GM10847 (cell line): Measurements from ENCODE around the gene TUFT1.

Experiments
- POLR2A ChIP-seq: IDR thresholded peaks from 2 replicates; pipeline ENCODE4 v1.6.1; 2011; ENCODE audit not compliant: insufficient read length; ENCODE audit errors: extremely low read depth

Gene TUFT1

DNA sequence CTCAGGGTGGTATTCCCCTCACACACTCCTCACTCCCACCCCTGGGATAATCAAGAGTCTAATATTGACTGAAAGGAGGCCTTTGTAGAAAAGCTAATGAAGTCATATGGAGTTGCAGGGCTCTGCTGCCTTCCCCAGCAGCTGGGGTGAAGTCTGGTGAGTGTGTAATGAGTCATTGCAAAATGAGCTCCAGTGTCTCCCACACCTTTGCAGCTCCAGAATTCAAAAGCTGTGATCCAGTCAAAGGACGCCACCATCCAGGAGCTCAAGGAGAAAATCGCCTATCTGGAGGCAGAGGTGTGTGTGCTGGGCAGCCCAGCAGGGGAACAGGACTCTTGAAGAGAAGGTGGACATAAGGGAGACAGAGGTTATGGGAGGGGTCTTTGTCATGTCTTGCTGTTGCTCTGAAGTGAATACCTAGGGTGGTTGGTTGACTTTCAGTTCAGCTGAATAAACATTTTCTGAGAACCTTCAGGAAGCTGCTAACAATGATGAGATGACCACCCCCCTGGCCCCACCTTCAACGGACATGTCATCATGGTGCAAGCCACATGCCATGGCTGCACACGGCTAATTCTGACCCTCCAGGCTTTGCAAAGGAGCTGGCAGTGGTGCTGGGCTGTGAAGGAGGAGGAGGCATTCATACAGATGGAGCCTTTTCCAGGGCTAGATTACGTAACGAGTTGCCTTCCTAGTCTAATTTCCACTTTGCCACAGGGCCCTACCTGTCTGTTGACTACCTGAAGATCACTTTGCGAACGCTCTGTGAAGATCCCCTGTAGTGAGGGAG is 39.5 kb downstream of the TUFT1 start:
- TF ChIP-seq POLR2A = no peak

DNA sequence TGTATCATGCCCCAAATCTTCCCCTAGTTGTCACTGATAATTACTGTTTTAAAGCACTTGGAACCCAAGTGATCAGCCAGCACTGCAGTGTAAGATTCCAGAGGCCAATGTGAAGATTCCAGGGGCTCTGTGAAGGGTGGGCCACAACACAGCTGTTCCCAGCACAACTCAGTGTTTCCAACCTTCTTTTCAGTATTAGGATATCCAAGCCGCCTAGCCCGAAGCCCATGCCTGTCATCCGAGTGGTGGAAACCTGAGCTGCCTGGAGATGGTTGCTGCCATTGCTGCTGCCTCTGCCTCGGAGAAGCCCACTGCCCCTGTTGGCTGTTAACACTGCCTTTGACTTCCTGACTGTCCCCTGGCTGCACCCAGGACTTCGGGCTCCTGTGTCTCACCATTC is 41.3 kb downstream of the TUFT1 start:
- no peak for TF ChIP-seq POLR2A

DNA sequence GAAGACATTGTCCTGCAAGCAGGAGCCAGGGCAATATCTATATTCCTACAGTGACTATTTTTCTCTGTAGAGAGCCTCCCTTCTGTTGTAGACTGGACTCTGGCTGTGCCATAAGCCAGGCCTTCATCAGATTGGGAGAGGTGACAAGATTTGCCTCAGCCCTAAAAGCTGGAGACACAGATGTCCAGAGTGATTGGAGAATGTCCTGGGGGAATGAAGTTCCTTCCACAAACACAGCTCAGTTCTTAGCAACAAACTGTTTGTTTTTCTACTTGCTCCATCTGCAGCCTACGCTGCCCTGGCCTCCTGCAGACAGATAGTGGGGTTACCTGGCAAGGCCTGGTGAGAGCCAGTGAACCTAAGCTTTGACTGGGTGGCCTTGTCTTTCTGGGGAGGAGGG is 41.8 kb downstream of the TUFT1 start:
- no peak for TF ChIP-seq POLR2A

DNA sequence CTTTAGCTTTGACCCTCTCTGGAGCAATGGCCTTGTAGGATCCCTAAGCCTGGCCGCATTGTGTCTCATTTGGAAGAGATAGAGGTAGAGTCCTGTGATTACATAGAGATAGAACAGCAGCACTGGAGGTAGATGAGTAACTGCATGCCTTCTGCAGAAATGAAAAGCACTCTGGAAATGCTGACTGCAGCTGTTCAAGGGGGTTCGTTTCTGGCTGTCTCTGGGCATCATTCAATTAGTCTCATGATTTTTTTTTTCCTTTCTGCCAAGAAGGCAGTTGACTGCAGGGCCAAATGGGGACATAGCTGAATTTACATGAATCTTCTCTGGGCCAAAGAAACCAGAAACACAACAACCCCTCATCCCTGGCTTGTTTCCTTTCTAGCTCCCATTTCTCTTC is 43.7 kb downstream of the TUFT1 start:
- no peak for TF ChIP-seq POLR2A

DNA sequence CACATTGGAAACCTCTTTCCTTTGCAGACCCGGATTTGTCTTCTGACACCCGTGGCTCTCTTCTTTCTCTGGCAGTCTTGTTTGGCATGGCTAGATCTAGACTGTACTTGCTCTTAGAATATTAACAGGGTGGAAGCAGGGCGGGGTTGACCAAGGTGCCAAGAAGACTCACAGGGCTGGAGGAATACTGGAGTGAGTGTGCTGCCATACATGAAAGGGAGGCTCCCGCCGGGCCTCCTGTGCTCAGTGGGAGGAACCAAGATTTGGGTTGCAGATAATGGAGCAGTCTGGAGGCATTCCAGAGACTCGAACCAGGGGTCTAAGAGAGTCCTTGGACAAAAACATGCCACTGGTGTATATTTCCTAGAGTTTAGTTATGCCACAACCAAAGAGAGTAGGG is 44.2 kb downstream of the TUFT1 start:
- no peak for TF ChIP-seq POLR2A

DNA sequence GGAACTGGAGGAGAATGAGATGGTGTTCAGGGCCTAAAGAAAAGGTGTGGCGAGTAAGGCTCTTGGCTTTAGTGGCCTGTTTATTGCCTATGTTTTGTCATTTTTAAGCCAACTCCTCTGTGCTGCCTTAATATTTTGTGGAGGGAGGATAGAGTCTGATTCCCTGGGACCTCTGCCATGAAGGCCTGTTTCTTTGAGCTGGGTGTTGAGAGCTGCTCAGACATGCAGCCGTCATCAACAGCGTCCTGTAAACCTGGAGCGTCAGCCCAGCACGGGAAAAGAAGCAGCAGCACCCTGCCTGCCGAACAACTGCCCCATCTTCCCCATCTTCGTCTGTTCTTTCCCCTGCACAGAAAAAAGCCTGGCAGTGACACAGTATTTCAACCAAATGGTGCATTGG is 44.7 kb downstream of the TUFT1 start:
- TF ChIP-seq POLR2A = no peak

DNA sequence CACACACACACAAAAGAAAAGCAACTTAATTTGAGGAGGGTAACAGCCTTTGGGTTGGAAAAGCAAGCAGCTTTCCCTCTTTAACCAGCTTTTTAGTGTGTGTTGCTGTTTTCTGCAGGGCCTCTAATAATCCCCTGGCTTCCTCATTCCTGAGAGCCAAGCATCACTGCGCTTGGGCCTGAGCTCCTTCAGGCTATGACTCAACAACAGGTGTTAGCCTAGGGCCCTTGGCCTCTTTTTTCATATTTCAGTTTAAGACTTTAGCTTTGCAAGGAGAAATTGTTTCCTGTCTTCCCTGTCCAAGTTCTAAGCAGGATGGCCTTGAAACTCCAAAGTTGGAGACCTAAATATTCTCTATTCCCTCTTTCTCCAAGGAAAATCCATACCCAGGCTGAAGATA is 45.5 kb downstream of the TUFT1 start:
- TF ChIP-seq POLR2A = no peak

DNA sequence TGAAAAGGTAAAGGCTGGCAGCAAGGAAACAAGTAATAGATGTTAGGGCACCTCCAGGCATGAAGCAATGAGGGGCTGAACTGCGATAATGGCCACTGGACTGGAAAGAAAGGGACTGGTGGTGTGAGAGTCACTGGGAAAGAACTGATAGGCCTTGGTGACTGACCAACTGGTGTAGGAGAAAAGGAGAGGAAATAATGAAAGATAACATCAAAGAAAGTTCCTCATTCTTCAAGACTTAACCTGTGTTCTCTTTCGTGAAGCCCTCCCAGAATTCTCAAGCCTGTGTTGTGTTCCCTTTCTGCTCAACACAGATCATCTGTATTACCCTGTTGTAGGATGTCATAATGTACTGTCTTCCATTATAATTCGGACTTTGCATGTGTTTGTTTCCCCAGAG is 50.9 kb downstream of the TUFT1 start:
- no peak for TF ChIP-seq POLR2A

DNA sequence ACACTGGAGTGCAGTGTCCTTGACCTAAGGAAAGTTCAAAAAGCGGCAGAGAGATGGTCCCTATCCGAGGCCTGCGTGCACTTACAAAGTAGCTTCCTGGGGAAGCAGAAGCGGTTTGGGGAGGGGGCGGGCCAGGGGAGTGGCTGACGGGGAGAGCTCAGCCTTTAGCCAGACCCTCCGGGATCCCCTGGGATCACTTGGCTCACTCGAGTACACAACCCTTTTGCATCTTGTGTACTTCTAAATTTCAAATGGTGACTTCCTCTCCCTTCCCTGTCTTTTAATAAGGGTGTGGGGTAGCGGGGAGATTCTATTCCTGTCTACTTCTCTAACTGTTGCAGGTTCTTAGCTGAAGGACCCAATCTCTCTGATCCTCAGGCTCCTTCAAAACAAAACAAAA is 53.6 kb downstream of the TUFT1 start:
- no peak for TF ChIP-seq POLR2A

DNA sequence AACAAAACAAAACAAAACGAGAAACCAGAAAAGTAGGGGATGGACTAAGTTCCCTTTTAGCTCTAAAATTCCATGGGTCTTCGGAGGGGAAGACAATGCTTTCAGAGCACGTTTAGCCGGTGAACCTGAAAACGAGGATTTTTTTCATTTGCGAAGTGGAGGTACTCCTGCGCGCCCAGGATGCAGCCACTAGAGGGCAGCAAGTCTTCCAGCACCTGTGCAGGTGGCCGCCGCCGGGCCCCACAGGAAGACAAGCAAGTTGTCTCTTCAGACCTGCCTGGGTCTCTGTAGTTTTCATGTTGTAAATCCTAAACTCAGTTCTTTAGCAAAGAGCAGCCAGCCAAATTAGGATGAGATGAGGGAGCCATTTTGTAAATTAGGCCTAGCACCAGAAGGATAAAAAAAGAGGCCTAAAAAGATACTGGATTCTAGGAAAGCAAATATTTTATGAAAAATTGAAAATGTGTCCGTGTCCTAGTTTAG is 54.1 kb downstream of the TUFT1 start:
- TF ChIP-seq POLR2A = no peak

DNA sequence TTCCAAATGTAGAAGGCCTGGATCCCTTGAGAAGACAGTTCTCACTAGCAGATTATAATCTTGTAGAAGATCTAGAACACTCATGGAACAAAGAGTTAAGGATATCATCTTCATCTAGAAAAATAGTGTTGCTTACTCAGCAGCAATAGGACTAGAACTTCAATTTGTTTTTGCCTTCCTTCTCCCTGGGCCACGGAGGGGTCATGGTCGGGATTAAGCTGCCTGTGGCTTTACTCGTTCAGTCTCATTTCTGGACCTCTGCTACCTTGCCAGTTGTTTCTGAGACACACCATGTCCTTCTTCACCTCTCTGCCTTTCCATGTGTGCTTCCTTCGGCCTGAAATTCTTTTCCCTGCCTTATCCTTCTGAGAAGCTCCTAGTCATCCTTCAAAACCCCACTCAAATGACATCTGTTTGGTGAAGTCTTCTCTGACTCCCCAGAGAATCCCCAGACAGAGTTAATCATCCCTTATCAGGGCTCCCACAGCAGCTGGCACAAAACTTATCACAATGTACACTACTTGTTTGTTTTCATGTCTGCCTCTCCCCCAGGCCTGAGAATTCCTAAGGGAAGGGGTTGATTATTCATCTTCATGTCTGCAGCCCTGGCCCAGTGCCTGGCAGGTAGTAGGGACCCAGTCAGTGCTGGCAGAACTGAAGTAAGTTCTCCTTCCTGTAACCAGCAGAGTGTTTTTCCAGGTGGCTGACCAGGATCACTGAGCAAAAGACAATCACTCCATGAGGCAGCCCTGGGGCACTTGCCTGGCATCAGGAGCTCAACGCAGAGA is 56.3 kb downstream of the TUFT1 start:
- no peak for TF ChIP-seq POLR2A

DNA sequence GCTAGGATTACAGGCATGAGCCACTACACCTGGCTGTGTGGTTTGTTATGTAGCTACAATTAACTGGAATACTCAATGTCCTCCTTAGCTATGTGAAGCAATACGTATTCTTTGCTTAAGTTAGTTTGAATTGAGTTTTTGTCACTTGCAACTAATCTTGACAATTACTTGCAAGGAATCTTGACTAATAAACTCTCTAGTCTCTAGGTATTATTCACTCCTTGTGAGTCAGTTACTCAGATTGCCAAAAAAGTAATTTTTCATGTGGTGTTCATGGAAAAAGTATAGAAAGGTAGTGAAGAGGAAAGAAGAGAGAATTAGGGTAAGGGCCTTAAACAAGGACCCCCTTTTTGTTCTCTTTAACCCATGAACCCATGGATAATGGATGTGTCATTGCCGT is 64.2 kb downstream of the TUFT1 start:
- TF ChIP-seq POLR2A = no peak

DNA sequence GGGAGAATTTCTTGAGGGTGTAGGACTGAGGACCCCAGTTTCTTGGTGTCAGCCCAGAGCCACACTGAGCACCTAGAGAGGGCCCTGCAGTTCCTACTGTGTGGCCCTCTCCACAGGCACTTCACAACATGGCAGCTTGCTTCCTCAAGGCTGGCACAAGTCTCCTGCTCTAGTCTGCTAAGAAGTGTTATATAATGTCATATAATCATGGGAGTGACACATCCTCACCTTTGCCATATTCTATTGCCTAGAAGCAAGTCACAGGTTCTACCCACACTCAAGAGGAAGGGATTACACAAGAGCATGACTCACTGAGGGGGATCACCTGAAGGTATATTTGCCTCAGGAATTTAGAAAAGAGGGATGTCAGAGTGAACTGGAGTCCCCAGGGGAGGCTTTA is 66.3 kb downstream of the TUFT1 start:
- no peak for TF ChIP-seq POLR2A

DNA sequence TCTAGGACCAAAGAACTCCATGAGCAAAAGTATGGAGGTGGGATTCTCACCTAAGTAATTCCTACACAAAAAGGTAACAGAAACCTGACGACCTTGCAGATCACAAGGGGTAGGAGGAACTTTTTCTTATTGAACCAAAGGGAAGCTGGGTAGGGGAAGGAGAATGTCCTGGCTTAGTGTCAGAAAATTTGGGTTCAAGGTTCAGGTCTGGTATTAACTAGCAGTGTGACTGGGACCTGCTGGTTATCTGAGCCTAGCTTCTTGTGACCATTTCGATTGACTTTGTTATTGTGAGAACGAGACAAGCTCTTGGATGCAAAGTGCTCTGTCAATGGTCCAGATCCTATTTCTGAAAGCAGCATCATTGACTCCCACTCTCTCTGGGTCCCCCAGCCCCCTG is 66.7 kb downstream of the TUFT1 start:
- TF ChIP-seq POLR2A = no peak

DNA sequence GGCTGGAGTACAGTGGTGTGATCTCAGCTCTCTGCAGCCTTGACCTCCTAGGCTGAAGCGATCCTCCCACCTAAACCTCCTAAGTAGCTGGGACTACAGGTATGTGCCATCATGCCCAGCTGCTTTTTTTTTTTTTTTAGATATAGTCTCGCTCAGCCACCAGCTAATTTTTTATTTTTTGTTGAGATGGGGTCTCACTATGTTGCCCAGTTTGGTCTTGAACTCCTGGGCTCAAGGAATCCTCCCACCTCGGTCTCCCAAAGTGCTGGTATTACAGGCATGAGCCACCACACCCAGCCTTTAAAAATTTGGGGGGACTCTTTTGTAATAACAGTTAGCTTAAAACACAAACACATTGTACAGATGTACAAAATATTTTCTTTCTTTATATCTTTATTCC is 70.0 kb downstream of the TUFT1 start:
- TF ChIP-seq POLR2A = no peak

DNA sequence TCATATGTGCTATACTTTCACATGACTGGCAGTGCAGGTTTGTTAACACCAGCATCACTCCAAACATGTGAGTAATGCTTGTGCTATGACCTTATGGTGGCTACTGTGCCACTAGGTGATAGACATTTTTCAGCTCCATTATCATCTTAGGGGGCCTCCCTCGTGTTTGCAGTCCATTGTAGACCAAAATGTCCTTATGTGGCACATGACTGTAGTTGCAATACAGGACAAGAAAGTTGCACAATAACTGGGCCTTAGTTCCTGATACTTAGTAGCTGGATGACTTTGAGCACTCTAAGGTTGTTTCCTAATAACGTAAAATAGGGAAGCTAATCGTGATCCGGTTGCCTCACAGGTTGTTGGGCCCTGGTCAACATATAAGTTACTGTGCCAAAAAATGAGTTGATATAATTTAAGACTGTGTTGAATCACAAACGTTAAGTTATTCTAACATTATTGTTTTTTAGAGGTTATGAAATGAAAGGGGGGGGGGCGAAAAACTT is 71.2 kb downstream of the TUFT1 start:
- no peak for TF ChIP-seq POLR2A
